ENCODE measurements around the gene GLRX.
A peak's percentile ranks its signal among the peaks of the same experiment; 100 is the strongest.

The GLRX gene

GRCh38 chr5:95823738-95824609, 1.4 kb upstream of the GLRX start:
- TF ChIP-seq POLR2AphosphoS5 (IDR thresholded peaks at IDR 0.05; ENCODE audit: low read depth), result 0 out of 2 replicates have a peak, but pooled peaks have one; percentile 27
- TF ChIP-seq REST (IDR thresholded peaks at IDR 0.05; ENCODE audit: insufficient replicate concordance, low read depth), result no peak
- no peak for TF ChIP-seq GABPA (IDR thresholded peaks at IDR 0.05; ENCODE audit: low read depth)
- TF ChIP-seq SPI1 (IDR thresholded peaks at IDR 0.05; ENCODE audit: borderline replicate concordance, low read depth), result peak; percentile 70; the same call in 1 of the 2 replicates
- no peak for TF ChIP-seq CTCF (IDR thresholded peaks at IDR 0.05; ENCODE audit: insufficient read depth, low read length)
- peak; percentile 57 to 71 for DNase-seq (ENCODE audit: low read depth in 1 of 2, low spot score in 1 of 2)
- Histone ChIP-seq H3K27me3 (ENCODE audit: insufficient read depth, poor library complexity, severe bottlenecking) (no peaks in the 10 kb centered on the region), H3K4me3 (replicated peaks; ENCODE audit: insufficient read depth, low read length) (peak overlapping the region; percentile 78), H3K27ac (replicated peaks) (peak overlapping the region; percentile 75)

- H3K27me3 ChIP-seq (ENCODE audit: insufficient read depth, poor library complexity, severe bottlenecking), result no peaks in the 10 kb centered on the region
- TF ChIP-seq SPI1 (IDR thresholded peaks at IDR 0.05; ENCODE audit: borderline replicate concordance, low read depth), result no peak
- no peak for TF ChIP-seq GABPA (IDR thresholded peaks at IDR 0.05; ENCODE audit: low read depth)
- TF ChIP-seq REST (IDR thresholded peaks at IDR 0.05; ENCODE audit: insufficient replicate concordance, low read depth), result no peak
- no peak for TF ChIP-seq POLR2AphosphoS5 (IDR thresholded peaks at IDR 0.05; ENCODE audit: low read depth)
- no peak for TF ChIP-seq CTCF (IDR thresholded peaks at IDR 0.05; ENCODE audit: insufficient read depth, low read length)
- H3K27ac ChIP-seq (replicated peaks), result peak overlapping the region; percentile 75
- H3K4me3 ChIP-seq (replicated peaks; ENCODE audit: insufficient read depth, low read length), result peak overlapping the region; percentile 78
- no peak for DNase-seq (ENCODE audit: low read depth in 1 of 2, low spot score in 1 of 2)
These were observed 752 bp upstream of the GLRX start for GRCh38 chr5:95823218-95823737.

- Histone ChIP-seq H3K4me3 (replicated peaks; ENCODE audit: insufficient read depth, low read length) (peak overlapping the region; percentile 78), H3K27ac (replicated peaks) (peak overlapping the region; percentile 75), H3K27me3 (ENCODE audit: insufficient read depth, poor library complexity, severe bottlenecking) (no peaks in the 10 kb centered on the region)
- TF ChIP-seq POLR2AphosphoS5 (IDR thresholded peaks at IDR 0.05; ENCODE audit: low read depth) (no peak), CTCF (IDR thresholded peaks at IDR 0.05; ENCODE audit: insufficient read depth, low read length) (no peak), REST (IDR thresholded peaks at IDR 0.05; ENCODE audit: insufficient replicate concordance, low read depth) (no peak), GABPA (IDR thresholded peaks at IDR 0.05; ENCODE audit: low read depth) (no peak), SPI1 (IDR thresholded peaks at IDR 0.05; ENCODE audit: borderline replicate concordance, low read depth) (no peak)
- no peak for DNase-seq (ENCODE audit: low read depth in 1 of 2, low spot score in 1 of 2)
These were observed 434 bp downstream of the GLRX start for GRCh38 chr5:95822043-95822541.
